Measurements from ENCODE around the gene INTS1. TPM values are rescaled to one million over a fixed set of nuclear protein-coding genes. Genes with fewer than 3 reads are reported as not detected.
A peak's percentile ranks its signal among the peaks of the same experiment; 100 is the strongest.

The INTS1 gene
- total and polyA plus RNA-seq, 2 experiments from 2014 or later, result 30.0 to 57.3 TPM

GRCh38 chr7:1537535-1538412, 33.6 kb upstream of the INTS1 start:
- Histone ChIP-seq H3K27me3 (no peaks in the 10 kb centered on the region), H4K20me1 (ENCODE audit: insufficient read depth, poor library complexity, severe bottlenecking) (peaks cover 10% of the 10 kb centered on the region), H3K4me3 (no peak overlapping the region), H3K79me2 (peaks cover 61% of the 10 kb centered on the region), H3K36me3 (replicated peaks; ENCODE audit: insufficient read depth, low read depth) (no peaks in the 10 kb centered on the region), H3K4me1 (ENCODE audit: insufficient read depth) (peaks cover 48% of the 10 kb centered on the region), H3K9me2 (replicated peaks; ENCODE audit: insufficient read depth) (no peaks in the 10 kb centered on the region), H2AFZ (no peak overlapping the region), H3K9me3 (ENCODE audit: low read depth) (no peaks in the 10 kb centered on the region), H3K27ac (peak overlapping the region; percentile 99), H3K4me2 (peak overlapping the region; percentile 83)
- TF ChIP-seq EZH2phosphoT487 (IDR thresholded peaks at IDR 0.05; ENCODE audit: low read depth, severe bottlenecking, unreplicated experiment), result no peak
- TF ChIP-seq, protein P1, sequence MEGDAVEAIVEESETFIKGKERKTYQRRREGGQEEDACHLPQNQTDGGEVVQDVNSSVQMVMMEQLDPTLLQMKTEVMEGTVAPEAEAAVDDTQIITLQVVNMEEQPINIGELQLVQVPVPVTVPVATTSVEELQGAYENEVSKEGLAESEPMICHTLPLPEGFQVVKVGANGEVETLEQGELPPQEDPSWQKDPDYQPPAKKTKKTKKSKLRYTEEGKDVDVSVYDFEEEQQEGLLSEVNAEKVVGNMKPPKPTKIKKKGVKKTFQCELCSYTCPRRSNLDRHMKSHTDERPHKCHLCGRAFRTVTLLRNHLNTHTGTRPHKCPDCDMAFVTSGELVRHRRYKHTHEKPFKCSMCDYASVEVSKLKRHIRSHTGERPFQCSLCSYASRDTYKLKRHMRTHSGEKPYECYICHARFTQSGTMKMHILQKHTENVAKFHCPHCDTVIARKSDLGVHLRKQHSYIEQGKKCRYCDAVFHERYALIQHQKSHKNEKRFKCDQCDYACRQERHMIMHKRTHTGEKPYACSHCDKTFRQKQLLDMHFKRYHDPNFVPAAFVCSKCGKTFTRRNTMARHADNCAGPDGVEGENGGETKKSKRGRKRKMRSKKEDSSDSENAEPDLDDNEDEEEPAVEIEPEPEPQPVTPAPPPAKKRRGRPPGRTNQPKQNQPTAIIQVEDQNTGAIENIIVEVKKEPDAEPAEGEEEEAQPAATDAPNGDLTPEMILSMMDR (IDR thresholded peaks at IDR 0.05; ENCODE audit: poor library complexity), result no peak
- no peak for TF ChIP-seq EZH2 (IDR thresholded peaks at IDR 0.05; ENCODE audit: borderline replicate concordance)
- 46% methylated on average over 34 of the region's 56 CpGs for WGBS (ENCODE audit: low lambda C conversion rate, missing lambda C conversion rate)
- peak; percentile 90 for DNase-seq (ENCODE audit: low spot score)

GRCh38 chr7:1536743-1537534, 32.8 kb upstream of the INTS1 start:
- Histone ChIP-seq H3K4me2 (peak overlapping the region; percentile 83), H3K36me3 (replicated peaks; ENCODE audit: insufficient read depth, low read depth) (no peaks in the 10 kb centered on the region), H4K20me1 (ENCODE audit: insufficient read depth, poor library complexity, severe bottlenecking) (peaks cover 6% of the 10 kb centered on the region), H3K4me1 (ENCODE audit: insufficient read depth) (peaks cover 54% of the 10 kb centered on the region), H3K9me2 (replicated peaks; ENCODE audit: insufficient read depth) (no peaks in the 10 kb centered on the region), H3K9me3 (ENCODE audit: low read depth) (no peaks in the 10 kb centered on the region), H3K79me2 (peaks cover 62% of the 10 kb centered on the region), H3K27ac (peak overlapping the region; percentile 99), H3K4me3 (no peak overlapping the region), H2AFZ (no peak overlapping the region), H3K27me3 (no peaks in the 10 kb centered on the region)
- 14% methylated on average over 47 of the region's 52 CpGs for WGBS (ENCODE audit: low lambda C conversion rate, missing lambda C conversion rate)
- TF ChIP-seq, protein P1 (IDR thresholded peaks at IDR 0.05; ENCODE audit: poor library complexity), result no peak
- no peak for TF ChIP-seq EZH2 (IDR thresholded peaks at IDR 0.05; ENCODE audit: borderline replicate concordance)
- no peak for TF ChIP-seq EZH2phosphoT487 (IDR thresholded peaks at IDR 0.05; ENCODE audit: low read depth, severe bottlenecking, unreplicated experiment)
- DNase-seq (ENCODE audit: low spot score), result peak; percentile 99

- peak overlapping the region; percentile 99 for H3K27ac ChIP-seq
- peaks cover 6% of the 10 kb centered on the region for H4K20me1 ChIP-seq (ENCODE audit: insufficient read depth, poor library complexity, severe bottlenecking)
- H3K9me3 ChIP-seq (ENCODE audit: low read depth), result no peaks in the 10 kb centered on the region
- WGBS (ENCODE audit: low lambda C conversion rate, missing lambda C conversion rate), result 76% methylated on average over 7 of the region's 7 CpGs
- peak overlapping the region; percentile 83 for H3K4me2 ChIP-seq
- H2AFZ ChIP-seq, result no peak overlapping the region
- H3K36me3 ChIP-seq (replicated peaks; ENCODE audit: insufficient read depth, low read depth), result no peaks in the 10 kb centered on the region
- H3K4me1 ChIP-seq (ENCODE audit: insufficient read depth), result peaks cover 59% of the 10 kb centered on the region
- no peak overlapping the region for H3K4me3 ChIP-seq
- no peaks in the 10 kb centered on the region for H3K9me2 ChIP-seq (replicated peaks; ENCODE audit: insufficient read depth)
- DNase-seq (ENCODE audit: low spot score), result no peak
- TF ChIP-seq EZH2phosphoT487 (IDR thresholded peaks at IDR 0.05; ENCODE audit: low read depth, severe bottlenecking, unreplicated experiment) (no peak), EZH2 (IDR thresholded peaks at IDR 0.05; ENCODE audit: borderline replicate concordance) (no peak)
- TF ChIP-seq, protein P1 (IDR thresholded peaks at IDR 0.05; ENCODE audit: poor library complexity), result no peak
- H3K79me2 ChIP-seq, result peaks cover 68% of the 10 kb centered on the region
- H3K27me3 ChIP-seq, result no peaks in the 10 kb centered on the region
These were observed 32.2 kb upstream of the INTS1 start for GRCh38 chr7:1536455-1536742.

Measured in hepatocyte (in vitro differentiated cells).